Measurements from ENCODE around the gene MGAT4A.

DNA sequence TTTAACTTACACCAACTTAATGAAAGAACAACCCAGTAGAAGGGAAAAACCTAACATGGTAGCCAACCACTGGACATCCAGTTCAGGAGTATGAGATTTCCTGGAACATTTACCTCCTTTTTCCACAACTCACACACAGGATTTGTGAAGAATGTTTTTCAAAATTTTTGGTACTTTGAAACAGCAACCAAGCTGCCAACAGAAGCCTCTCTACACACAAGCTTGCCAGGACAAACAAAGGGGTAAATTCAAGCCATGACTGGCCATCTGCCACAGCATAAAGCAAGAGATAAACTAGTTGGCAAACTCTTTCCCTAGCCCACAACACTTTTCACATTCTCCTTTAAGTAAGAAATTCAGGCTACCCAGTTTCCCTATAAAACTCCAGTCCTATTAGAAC lies 21.4 kb downstream of the MGAT4A start:
- TF ChIP-seq ZNF565 (CRISPR knock-in tag; conservative IDR thresholded peaks at IDR 0.05; ENCODE audit: low read depth) (no peak), ZFP30 (CRISPR knock-in tag; IDR thresholded peaks at IDR 0.05) (no peak), BACH2 (CRISPR knock-in tag; IDR thresholded peaks at IDR 0.05; ENCODE audit: borderline replicate concordance) (no peak), POU6F1 (CRISPR knock-in tag; IDR thresholded peaks at IDR 0.05; ENCODE audit: borderline replicate concordance, low read depth) (no peak), GLIS3 (CRISPR knock-in tag; IDR thresholded peaks at IDR 0.05) (no peak), ZNF70 (CRISPR knock-in tag; IDR thresholded peaks at IDR 0.05) (no peak), SNAI2 (CRISPR knock-in tag; IDR thresholded peaks at IDR 0.05) (no peak), ZC3H10 (CRISPR knock-in tag; IDR thresholded peaks at IDR 0.05) (no peak), CREB5 (CRISPR knock-in tag; IDR thresholded peaks at IDR 0.05; ENCODE audit: low read depth) (no peak)
